GM18873 (cell line): ENCODE data around the gene GDPD4.
"Not testable (repeated sequence)": the region's sequence is repeated elsewhere in the genome, so short reads cannot be mapped to it uniquely, and the experiment has no call there.

Experiments
- ATAC-seq: cut with Tn5 transposase; IDR thresholded peaks from one replicate; pipeline ENCODE4 v1.9.1; 2021; ENCODE audit warnings: mild to moderate bottlenecking, moderate library complexity, moderate number of reproducible peaks; ENCODE audit not compliant: unreplicated experiment, low FRiP score

Gene GDPD4

DNA sequence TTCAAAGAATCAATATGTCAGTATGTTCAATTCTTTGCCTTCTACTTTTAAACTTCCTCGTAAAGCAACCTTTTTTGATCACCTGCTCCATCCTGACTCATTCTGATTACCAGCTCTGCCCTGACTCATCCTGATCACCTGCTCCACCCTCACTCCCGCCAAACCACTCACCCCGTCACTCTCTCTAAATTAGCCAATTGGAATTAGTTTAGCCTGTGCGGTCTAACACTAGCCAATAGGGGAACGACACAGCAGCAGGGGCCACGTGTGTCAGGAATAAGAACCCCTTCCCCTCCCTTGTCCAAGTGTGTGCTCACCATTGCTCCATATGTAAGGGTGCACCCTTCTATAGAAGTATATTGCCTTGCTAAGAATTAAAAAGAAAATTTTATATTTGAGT is 1.5 kb downstream of the GDPD4 start:
- ATAC-seq, result not testable (repeated sequence)

DNA sequence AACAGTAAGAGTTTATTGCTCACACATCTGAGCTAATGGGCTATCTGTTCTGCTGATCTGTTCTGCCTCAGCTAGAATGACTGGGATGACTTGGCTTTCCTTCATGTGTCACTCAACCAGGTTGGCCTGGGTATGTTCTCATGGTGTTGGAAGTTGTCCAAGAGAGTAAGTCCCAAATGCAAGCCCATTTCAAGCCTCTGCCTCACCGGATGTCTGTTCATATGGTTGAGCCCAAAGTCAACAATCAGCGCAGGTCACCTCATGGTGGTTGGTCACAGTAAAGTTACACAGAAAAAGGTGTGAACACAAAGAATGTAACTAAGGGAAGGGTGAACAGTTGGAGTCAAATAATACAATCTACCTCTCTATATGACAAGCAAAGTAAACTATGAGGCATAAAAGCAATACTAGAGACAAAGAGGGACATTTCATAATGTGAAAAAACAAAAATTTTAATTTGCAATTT is 1.9 kb downstream of the GDPD4 start:
- no peak for ATAC-seq

DNA sequence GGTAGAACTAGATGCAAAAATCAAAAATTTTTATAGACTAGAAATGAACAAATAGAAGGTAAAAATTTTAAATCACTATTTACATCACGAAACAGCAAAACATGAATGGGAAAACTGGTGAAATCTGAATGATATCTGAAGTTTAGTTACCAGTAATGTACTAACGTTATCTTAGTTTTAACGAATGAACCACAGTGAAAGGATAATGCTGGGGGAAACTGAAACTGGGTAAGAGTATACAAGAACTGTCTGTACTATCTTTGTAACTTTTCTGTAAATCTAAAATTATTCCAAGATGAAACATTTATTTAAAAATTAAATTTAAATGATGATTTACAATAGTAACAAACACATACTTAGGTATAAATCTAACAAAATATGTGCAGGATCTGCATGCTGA is 7.4 kb downstream of the GDPD4 start:
- no peak for ATAC-seq

DNA sequence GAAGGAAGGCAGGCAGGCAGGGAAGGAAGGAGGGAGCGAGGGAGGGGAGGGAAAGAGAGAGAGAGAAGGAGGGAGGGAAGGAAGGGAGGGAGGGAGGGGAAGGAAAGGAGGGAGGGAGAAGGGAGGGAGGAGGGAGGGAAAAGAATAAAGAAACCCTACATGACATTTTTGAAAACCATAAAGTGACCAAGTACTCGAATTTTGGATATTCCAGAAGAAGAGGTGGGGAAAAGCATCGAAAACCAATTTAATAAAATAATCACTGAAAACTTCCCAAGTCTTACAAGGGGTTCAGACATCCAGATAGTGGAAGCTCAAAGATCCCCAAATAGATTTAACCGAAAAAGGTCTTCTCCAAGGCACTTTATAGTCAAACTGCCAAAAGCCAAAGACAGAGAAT is 11.7 kb downstream of the GDPD4 start:
- ATAC-seq, result no peak

DNA sequence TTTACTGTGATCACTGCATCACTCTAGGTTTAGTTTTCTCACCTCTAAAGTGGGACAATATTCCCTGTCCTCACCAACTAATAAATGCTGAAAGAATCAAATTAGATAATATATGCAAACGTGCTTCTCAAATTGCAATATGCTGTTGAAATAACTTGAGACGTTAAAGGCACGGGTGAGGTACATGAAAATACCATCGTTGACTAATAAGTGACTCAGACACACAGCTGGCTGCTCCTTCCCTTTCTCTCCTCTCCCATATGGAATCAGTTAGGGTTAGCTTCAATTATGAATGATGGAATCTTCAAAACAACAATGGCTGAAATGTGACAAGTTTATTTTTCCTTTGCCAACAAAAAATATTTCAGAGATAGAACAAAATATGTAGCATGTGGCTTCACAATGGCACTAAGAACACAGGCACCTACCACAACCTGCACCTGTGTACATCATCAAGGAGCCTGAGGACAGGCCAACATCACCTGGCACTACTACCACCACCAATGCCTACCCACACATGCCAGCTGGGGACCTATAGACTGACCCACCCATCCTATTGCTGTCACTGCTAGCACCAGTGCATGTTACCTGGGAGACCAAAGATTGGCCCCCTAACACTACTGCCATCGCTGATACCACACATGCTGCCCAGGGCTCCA is 13.7 kb downstream of the GDPD4 start:
- no peak for ATAC-seq

DNA sequence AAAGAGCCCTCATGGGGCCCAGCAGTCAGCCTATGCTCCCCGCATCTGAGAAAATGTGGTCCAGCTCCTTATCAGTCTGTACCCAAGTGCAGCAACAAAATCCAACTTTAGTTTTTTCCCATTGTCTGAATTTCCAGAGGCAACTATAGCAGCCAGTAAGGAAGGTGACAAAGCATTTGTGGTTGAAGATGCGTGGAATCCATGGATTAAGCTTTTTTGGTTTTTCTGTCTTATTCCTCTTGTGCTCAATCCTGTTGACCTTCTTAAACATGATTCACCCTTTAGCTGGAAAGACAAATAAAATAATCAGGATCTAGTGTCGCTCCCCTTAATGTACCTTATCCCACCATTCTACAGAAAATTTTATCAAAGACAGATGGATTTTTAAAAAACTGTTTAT is 14.3 kb downstream of the GDPD4 start:
- no peak for ATAC-seq

DNA sequence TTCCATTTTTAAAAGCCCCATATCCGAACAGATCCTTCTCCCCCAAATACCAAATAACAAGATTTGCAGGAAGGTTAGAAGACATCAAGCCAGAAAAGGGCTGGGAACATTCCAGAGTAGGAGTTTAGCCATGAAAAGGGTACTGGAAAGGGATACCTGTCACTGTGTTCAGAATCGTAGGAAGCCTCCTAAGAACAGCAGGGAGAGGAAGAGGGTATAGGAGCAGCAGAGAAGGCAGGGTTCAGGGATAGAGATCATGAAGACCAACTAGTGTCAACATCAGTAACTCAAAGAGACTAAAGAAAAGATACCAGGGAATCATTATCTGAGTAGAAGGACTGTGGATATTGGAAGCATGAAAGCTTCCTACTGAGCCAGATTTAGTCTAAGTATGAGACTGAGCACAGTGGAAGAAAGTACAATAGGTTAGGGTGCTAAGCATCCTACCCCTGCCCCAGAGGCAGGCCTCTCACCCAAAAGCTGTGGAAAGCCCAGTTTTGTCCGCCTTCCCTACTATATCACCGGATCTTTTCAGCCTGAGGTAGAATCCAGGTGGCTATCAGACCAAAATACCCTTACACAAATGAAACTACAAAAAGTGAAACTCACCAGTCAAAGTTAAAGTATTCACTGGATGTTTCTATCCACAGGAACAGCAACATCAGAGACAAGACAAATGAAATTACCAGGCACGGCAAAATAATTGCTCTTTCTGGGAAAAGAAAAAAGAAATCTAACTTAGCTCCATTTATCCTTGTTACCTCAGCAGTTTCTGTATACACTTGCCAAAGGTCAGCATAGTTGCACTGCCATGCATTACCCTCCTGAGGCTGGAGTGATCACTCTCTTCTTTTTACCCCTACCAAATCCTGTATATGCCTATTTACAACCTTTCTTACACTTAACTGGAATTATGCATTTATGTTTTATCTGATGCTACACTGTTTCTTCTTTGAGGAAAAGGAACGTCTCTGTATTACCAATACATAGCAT is 16.7 kb downstream of the GDPD4 start:
- ATAC-seq, result no peak

DNA sequence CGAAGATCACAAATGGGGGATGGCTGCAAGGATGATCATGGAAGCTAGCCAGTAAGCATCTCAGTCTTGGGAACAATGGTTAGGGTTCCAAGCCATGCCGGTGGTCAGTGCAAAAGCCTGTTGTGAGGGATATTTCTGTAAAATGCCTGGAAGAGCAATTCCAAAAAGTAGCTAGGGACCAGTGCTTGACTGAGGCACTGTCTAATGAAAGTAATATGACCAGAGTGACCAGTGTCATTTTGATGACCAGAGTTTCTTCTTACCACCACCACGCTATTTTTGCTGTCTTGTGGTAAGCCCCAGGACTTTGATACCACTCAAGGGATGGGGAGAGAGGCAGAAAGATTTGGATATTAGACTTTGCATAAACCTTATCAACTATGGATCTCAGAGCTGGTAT is 18.4 kb downstream of the GDPD4 start:
- no peak for ATAC-seq

DNA sequence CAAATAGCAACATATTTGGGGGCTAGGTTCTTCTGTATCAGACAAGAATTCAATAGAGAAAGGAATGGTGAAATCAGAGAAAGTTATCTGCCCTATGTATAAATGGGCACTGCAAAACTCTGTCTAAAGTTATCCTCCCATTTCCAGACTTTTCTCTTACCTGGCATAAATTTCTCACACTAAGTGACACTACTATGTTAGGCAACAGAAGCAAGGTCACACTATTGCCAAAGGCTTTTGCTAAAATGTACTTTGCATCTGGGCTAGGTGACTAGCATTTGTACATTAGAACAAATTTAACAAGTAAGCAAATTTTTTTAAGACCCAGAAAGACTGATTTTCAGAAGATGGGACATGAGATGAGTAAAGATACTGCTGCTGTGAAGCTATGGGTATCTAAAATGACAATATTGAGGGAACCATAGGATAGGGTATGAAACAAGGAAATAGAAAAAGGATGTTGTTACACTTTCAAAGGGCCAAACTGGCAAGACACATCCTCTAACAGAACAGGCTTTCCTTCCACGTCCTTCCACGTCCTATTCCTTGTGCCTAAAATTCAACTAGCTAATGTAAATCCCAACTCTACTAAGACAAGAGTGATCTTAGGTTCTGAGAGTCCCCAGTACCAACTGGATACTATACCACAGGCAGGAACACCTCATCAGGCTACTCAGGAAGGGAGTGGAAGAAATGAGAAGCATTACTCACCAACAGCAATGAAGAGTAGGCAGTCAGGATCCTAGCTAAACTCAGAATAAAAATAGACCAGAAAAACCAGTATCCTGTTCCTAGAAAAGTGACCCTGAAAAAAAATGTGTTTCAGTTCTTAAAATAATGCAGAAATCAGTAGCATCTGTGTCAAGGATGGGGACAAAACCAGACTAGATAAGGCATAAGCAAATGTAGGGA is 22.6 kb downstream of the GDPD4 start:
- no peak for ATAC-seq

DNA sequence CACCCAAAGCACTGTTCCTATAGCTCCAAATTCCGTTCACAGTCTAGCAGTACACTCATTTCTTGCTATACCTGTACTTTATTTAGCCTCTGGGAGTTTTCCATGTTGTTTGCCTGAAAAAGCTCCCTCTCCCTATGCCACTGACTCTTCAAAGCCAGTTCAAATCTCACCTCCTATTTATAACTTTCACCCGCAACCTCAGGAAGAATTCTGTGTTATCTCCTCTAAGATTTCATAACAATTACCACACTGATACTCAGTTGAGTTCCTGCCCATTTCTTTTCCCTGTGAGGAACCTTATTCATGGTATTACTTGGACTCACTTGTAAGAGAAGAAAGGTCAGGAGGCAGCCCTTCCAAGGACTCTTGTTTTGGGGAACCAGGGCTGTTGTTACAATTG is 25.2 kb downstream of the GDPD4 start:
- no peak for ATAC-seq

DNA sequence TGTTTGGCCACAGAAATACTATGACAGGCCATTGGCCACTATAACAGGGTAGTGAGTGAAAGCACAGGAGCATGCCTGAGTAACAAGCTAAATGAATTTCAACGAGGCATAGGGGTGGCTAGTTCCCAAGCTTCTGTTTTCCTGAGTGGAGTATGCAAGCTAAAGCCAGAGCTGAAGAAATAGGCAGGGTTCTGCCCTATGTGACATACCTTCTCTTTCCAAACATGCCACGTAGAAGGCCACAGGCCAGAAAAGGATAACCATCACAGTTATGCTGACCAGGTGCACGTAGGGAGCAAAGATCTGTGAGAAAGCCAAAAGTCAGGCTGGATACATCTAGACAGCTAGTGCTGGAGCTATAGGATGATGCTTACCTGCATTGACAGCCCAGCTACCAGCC is 30.6 kb downstream of the GDPD4 start:
- no peak for ATAC-seq

DNA sequence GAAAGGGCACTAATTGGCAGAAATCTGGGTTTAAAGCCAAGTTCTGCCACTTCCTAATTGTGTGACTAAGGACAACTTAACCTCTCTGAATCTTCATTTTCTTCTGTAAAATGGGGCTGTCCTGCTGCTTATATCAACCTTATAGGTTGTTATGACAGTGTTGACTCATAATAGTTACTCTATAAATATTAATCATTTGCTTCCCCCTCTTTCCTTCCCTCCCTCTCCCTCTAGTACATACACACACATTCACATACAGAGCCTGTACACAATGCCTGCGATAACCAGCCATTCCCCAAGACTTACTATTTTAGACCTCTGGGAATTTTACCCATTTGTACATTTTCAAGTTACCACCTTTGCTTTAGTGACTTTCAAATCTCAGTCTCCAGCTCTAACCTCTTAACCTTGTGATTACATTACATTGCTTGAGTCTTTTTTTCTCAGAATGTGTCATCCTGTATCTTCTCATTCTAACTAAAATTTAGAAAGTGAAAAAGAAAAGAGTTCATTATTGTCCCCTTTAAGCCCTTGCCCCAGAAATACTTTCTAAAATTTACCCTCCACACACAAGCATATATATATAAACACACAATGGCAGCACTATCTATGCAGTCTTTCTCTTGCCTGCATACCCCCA is 31.9 kb downstream of the GDPD4 start:
- ATAC-seq, result no peak

DNA sequence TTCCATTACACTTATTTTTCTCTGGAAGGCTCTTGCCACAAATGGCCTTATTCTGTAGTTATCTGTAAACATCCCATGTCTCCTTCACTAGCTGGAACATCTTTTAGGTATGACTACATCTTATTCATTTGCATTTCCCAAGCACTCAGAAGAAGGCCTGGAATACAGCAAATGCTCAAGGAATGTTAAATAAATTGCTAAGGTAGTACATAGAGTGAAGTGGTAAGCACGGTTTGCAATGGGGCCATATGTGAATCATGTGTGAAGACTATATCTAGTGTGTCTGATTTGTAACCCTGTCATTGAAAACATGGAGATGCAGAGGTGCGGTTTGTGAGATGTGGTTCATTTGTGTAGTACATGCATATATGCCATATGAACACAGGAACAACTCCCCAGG is 33.5 kb downstream of the GDPD4 start:
- ATAC-seq, result no peak

DNA sequence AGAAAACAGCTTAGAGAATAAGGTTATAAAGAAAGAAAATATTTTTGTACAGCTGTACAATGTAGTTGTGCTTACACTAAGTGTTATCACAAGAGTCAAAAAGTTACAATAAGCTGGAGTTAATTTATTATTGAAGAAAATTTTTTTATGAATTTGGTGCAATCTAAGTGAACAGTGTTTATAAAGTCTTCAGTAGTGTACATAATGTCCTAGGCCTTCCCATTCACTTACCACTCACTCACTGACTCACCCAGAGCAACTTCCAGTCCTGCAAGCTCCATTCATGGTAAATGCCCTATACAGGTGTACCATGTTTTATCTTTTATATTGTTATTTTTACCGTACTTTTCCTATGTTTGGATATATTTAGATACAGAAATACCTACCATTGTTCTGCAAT is 34.7 kb downstream of the GDPD4 start:
- no peak for ATAC-seq

DNA sequence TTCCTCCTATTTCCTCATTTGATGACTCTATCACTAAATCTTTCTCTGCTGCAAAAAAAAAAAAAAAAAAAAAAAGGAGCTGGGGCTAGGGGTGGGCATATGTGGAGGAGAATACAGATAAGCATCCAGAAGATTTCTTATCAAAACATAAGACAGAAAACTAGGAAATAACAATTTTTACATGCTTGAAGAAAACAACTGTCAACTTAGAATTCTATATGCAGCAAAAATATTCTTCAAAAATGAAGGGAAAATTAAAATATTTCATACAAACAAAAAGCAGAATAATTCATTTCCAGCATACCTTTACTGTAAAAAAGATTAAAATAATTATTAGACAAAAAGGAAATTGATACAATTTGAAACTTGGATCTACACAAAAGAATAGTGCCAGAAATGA is 38.7 kb downstream of the GDPD4 start:
- no peak for ATAC-seq

DNA sequence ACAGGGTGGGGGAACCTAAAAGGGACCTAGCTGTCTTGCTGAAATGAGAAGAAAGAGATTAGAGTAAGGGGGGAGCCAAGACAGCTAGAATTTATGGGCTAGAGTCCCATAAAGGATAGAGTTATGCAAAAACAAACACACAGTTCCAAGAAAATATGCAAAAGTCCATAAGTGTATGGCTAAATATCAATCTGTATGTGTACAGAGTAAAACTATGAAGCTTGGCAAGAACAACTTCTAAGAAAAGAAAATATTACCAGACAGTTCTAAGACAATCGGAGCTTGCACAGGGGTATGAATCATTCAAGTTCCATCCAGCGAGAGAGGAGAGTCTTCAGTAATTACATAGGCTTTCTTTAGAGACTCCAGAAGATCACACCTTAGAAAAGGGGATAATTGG is 41.8 kb downstream of the GDPD4 start:
- no peak for ATAC-seq

DNA sequence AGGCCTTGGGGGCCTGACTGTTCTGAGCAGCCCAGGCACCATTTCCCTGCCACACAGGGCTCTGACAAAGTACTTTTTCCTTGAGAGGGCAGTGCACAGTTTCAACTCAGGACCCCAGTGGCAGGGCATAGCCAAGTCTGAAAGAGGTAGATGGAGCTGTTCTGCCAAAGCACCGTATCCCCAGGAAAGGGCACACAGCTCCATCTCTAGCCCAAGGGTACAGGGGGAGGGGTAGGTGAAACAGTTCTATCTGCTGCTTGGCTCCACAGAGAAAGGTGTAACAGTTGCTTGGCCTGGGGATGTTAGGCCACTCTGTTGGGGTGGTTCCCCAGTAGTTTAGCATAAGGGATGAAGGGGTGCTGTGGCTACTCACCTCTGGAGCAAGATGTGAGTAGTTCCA is 47.8 kb downstream of the GDPD4 start:
- no peak for ATAC-seq

DNA sequence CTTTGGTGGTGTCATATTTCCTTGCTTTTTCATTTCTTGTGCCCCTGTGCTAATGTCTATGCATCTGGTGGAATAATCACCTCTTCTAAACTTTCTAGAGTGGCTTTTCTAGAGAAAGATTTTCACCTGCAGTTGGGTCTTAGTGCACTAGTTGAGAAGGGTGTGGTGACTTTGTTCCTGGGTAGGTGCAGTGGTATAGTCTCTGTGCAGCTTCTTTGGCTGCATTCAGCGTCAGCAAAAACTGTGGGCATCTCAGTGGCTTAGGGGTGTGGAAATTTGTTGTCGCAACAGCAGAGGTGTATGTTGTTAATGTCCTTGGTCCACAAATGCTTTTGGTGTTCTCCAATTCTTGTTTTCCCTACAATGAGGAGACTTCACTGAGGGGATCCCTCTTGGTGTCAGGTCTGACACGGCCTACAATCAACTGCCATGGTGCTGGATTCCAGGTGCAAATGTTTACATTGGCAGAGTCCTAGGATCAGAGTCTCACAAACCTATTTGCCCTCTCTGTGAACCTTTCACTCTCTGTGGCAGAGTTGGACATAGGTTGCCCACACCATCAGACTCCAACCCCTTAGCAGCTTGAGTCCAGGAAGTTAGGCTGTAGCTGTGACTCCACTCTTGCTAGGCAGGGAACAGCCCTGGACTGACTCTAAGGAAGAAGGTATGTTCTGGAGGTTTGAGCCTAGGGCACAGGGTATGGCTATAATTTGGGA is 48.8 kb downstream of the GDPD4 start:
- no peak for ATAC-seq

DNA sequence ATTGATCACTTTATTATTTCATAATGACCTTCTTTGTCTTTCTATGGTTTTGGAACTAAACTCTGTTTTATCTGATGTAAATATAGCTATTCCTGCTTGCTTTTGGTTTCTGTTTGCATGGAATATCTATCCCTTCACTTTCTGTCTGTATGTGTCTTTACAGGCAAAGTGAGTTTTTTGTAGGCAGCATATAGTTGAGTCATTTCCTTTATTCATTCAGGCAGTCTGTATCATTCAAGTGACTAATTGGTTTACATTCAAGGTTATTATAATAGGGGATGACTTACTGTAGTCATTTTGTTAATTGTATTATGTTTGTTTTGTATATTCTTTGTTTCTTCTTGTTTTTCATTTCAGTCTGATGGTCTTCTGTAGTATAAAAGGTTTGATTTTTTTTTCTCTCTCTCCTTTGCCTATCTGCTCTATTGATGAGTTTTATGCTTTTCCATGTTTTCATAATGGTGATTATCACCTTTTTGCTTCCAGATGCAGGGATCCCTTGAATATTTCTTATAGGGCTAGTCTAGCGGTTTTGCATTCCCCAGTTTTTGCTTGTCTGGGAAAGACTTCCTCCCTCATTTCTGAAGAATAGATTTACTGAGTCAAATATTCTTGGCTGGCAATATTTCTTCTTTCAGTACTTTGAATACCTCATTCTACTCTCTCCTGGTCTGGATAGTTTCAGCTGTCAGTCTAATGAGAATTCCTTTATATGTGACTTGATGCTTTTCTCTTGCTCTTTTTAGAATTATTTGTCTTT is 50.4 kb downstream of the GDPD4 start:
- no peak for ATAC-seq
